ENCODE results near the gene MARVELD2.
"Not testable (repeated sequence)": the region's sequence is repeated elsewhere in the genome, so short reads cannot be mapped to it uniquely, and the experiment has no call there.

DNA sequence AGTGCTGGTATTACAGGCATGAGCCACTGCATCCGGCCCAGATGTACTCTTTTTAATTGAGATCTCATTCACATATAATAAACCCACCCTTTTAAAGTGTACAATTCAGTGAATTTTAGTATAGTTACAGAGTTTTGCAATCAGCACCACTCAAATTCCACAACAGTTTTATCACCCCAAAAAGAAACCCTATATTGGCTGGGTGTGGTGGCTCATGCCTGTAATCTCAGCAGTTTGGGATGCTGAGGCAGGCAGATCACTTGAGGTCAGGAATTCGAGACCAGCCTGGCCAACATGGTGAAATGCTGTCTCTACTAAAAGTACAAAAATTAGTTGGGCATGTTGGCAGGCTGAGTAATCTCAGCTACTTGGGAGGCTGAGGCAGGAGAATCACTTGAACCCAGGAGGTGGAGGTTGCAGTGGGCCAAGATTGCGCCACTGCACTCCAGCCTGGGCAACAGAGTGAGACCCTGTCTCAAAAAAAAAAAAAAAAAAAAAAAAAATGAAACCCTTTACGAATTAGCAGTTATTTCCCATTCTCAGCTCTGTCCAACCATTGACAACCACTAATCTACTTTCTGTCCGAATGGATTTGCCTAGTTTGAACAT lies 20.5 kb downstream of the MARVELD2 start:
- not testable (repeated sequence) for TF ChIP-seq POLR2AphosphoS5 (IDR thresholded peaks at IDR 0.05; ENCODE audit: borderline replicate concordance, low read depth, low read length); EZH2 (IDR thresholded peaks at IDR 0.05)

All from SK-N-MC (cell line).